Measurements from ENCODE around the gene CXCR4. TPM values are rescaled to one million over a fixed set of nuclear protein-coding genes. Genes with fewer than 3 reads are reported as not detected.

The CXCR4 gene
- total RNA-seq, 1 donor from 2014 or later = 3.1 TPM

Other genes with a start within 250 kb of the CXCR4 start
- 5.8 TPM for gene MCM6, start 241.7 kb downstream of the CXCR4 start, total RNA-seq
- 67.3 TPM for gene DARS1, start 132.5 kb downstream of the CXCR4 start, total RNA-seq

All from Right ventricle myocardium inferior (tissue), 1 donor.